T-cell (primary cell): ENCODE data around the gene USP48. TPM values are rescaled to one million over a fixed set of nuclear protein-coding genes. Genes with fewer than 3 reads are reported as not detected.
"Not testable (repeated sequence)": the region's sequence is repeated elsewhere in the genome, so short reads cannot be mapped to it uniquely, and the experiment has no call there.

Experiments used
- ATAC-seq, 4 experiments: fragments of 200-7000 bp in 3 of 4; fragments of 150-1000 bp in 1 of 4; cut with Tn5 transposase; replicated peaks in 1 of 4; 1 replicate in 3 of 4; 2 replicates in 1 of 4; pipeline ENCODE4 v1.10.0; 2021; ENCODE audit warnings: moderate library complexity in 3 of 4, mild to moderate bottlenecking in 2 of 4, moderate number of reproducible peaks in 1 of 4
- CTCF ChIA-PET, 2 donors: fragments of 300-600 bp; sonication (Branson Sonifier 250); formaldehyde crosslinking; loops; one replicate each; lab custom pipeline; 2022; ENCODE audit warnings: antibody characterized with exemption in 2 of 2; lab: Charles Lee
- POLR2A ChIA-PET, 2 donors: fragments of 300-600 bp; sonication (Branson Sonifier 250); formaldehyde crosslinking; loops; one replicate each; lab custom pipeline; 2022; ENCODE audit warnings: antibody characterized with exemption in 2 of 2; lab: Charles Lee
- DNase-seq, 35 experiments: peaks; one replicate each; pipeline versions ENCODE4 v3.0.0 to v3.0.0-alpha.2; 2013 to 2023
- H3K27ac ChIP-seq: one replicate; pipeline ENCODE4 v1.5.1; 2013; ENCODE audit warnings: low read length
- H3K27me3 ChIP-seq, 2 experiments: replicated peaks in 1 of 2; 1 replicate in 1 of 2; 2 replicates in 1 of 2; pipeline versions ENCODE4 v1.6.1 to v1.7.0; 2013; ENCODE audit warnings: low read length in 1 of 2, mixed read lengths in 1 of 2; ENCODE audit not compliant: control insufficient read depth in 2 of 2, insufficient read depth in 2 of 2; ENCODE audit errors: extremely low read depth in 1 of 2
- H3K36me3 ChIP-seq, 2 donors: 1 replicate in 1 of 2; 2 replicates in 1 of 2; pipeline versions ENCODE4 v1.6.1 to v1.7.0; 2013; ENCODE audit warnings: low read length in 1 of 2; ENCODE audit not compliant: control insufficient read depth in 2 of 2, insufficient read depth in 1 of 2; ENCODE audit errors: extremely low read depth in 1 of 2
- H3K4me1 ChIP-seq, 2 experiments: 1 replicate in 1 of 2; 2 replicates in 1 of 2; pipeline versions ENCODE4 v1.6.1 to v1.7.0; 2013; ENCODE audit warnings: low read length in 2 of 2, mixed read lengths in 1 of 2; ENCODE audit not compliant: insufficient read depth in 2 of 2, control insufficient read depth in 1 of 2; ENCODE audit errors: extremely low read depth in 1 of 2
- H3K4me3 ChIP-seq, 2 donors: 1 replicate in 1 of 2; 2 replicates in 1 of 2; pipeline versions ENCODE4 v1.5.1 to v1.7.0; 2013; ENCODE audit warnings: mild to moderate bottlenecking in 2 of 2, low read length in 1 of 2, moderate library complexity in 1 of 2; ENCODE audit not compliant: control insufficient read depth in 1 of 2; ENCODE audit errors: extremely low read depth in 1 of 2
- H3K9me3 ChIP-seq: 2 replicates; pipeline ENCODE4 v1.7.0; 2013
- H3K27ac Mint-ChIP-seq, 2 donors: one replicate each; pipeline ENCODE4 v1.8.0; 2020 to 2021; ENCODE audit warnings: mild to moderate bottlenecking in 2 of 2, mixed read lengths in 2 of 2
- H3K27me3 Mint-ChIP-seq, 2 donors: one replicate each; pipeline ENCODE4 v1.8.0; 2021 to 2022; ENCODE audit warnings: mixed read lengths in 2 of 2
- H3K36me3 Mint-ChIP-seq: one replicate; pipeline ENCODE4 v1.8.0; 2021; ENCODE audit warnings: mixed read lengths
- H3K4me1 Mint-ChIP-seq, 3 donors: one replicate each; pipeline ENCODE4 v1.8.0; 2020 to 2022; ENCODE audit warnings: mixed read lengths in 3 of 3, mild to moderate bottlenecking in 1 of 3
- H3K4me3 Mint-ChIP-seq, 3 donors: one replicate each; pipeline ENCODE4 v1.8.0; 2020 to 2022; ENCODE audit warnings: mild to moderate bottlenecking in 3 of 3, mixed read lengths in 3 of 3, moderate library complexity in 3 of 3
- H3K9me3 Mint-ChIP-seq, 3 donors: one replicate each; pipeline ENCODE4 v1.8.0; 2020 to 2022; ENCODE audit warnings: mixed read lengths in 3 of 3
- WGBS: methylation state at CpG from one replicate; pipeline ENCODE4 v1.1.5; 2013; ENCODE audit warnings: missing lambda C conversion rate; ENCODE audit not compliant: insufficient coverage; 5-methylcytosine and 5-hydroxymethylcytosine counted together
- total RNA-seq, 35 experiments: library from RNA in 6 of 35; stranded (reverse) in 6 of 35; fragments of 120-200 nt in 1 of 35; gene quantifications; one replicate each; pipeline versions ENCODE4 v1.2.1 to v1.2.4 and lab custom pipeline; 2013 to 2026

Gene USP48
- total RNA-seq, 5 donors from 2014 or later (not counting 1 experiment from before 2014, with no cell fraction given), result 65.8 to 95.6 (median 77.5) TPM

- H3K27me3 ChIP-seq, result no peaks in the 10 kb centered on the region
Measured at GRCh38 chr1:21681426-21681825, 101.5 kb downstream of the USP48 start.

GRCh38 chr1:21680918-21681317 is 102.0 kb downstream of the USP48 start:
- no peaks in the 10 kb centered on the region for H3K27me3 ChIP-seq
- H3K36me3 Mint-ChIP-seq, result peaks cover 45% of the 10 kb centered on the region
- H3K4me1 ChIP-seq, result no peaks in the 10 kb centered on the region
- CTCF ChIA-PET, result no interaction called here
- H3K27ac Mint-ChIP-seq, result peak overlapping the region in 1 of 2 donors; percentile 34
- 67% methylated on average over 3 of the region's 3 CpGs for WGBS
- peaks cover 7 to 38% of the 10 kb centered on the region in 2 donors for H3K36me3 ChIP-seq
- POLR2A ChIA-PET, result no interaction called here
- ATAC-seq, result no peak
- H3K4me3 Mint-ChIP-seq, result no peak overlapping the region
- H3K9me3 ChIP-seq, result no peaks in the 10 kb centered on the region
- DNase-seq, result no peak
- H3K4me1 Mint-ChIP-seq, result no peaks in the 10 kb centered on the region
- no peaks in the 10 kb centered on the region for H3K27me3 Mint-ChIP-seq
- H3K4me3 ChIP-seq, result no peak overlapping the region
- H3K27ac ChIP-seq, result no peak overlapping the region
- H3K9me3 Mint-ChIP-seq, result no peaks in the 10 kb centered on the region

More at GRCh38 chr1:21681426-21681825, 101.5 kb downstream of the USP48 start:
- Mint-ChIP-seq H3K36me3 (peaks cover 49% of the 10 kb centered on the region), H3K4me1 (no peaks in the 10 kb centered on the region), H3K4me3 (no peak overlapping the region), H3K27me3 (no peaks in the 10 kb centered on the region), H3K9me3 (no peaks in the 10 kb centered on the region), H3K27ac (no peak overlapping the region)
- ATAC-seq (no peak), DNase-seq (no peak)
- H3K36me3 ChIP-seq, result peaks cover 7 to 43% of the 10 kb centered on the region in 2 donors
- H3K27ac ChIP-seq, result no peak overlapping the region
- no peaks in the 10 kb centered on the region for H3K9me3 ChIP-seq
- H3K4me1 ChIP-seq, result no peaks in the 10 kb centered on the region
- POLR2A ChIA-PET, result no interaction called here
- WGBS, result no CpG with 5 or more reads among the region's 9 CpGs
- CTCF ChIA-PET, result no interaction called here
- no peak overlapping the region for H3K4me3 ChIP-seq

GRCh38 chr1:21680381-21680780 is 102.6 kb downstream of the USP48 start:
- DNase-seq (no peak), ATAC-seq (no peak)
- Histone ChIP-seq H3K36me3 (peaks cover 7 to 33% of the 10 kb centered on the region in 2 donors), H3K27me3 (no peaks in the 10 kb centered on the region), H3K9me3 (no peaks in the 10 kb centered on the region), H3K4me3 (no peak overlapping the region), H3K27ac (no peak overlapping the region), H3K4me1 (no peaks in the 10 kb centered on the region)
- WGBS, result no CpG with 5 or more reads among the region's 1 CpG
- H3K4me3 Mint-ChIP-seq, result no peak overlapping the region
- H3K9me3 Mint-ChIP-seq, result no peaks in the 10 kb centered on the region
- CTCF ChIA-PET, result no interaction called here
- POLR2A ChIA-PET, result no interaction called here
- H3K27me3 Mint-ChIP-seq, result no peaks in the 10 kb centered on the region
- H3K27ac Mint-ChIP-seq, result no peak overlapping the region
- peaks cover 41% of the 10 kb centered on the region for H3K36me3 Mint-ChIP-seq
- H3K4me1 Mint-ChIP-seq, result no peaks in the 10 kb centered on the region

GRCh38 chr1:21677168-21677567 is 105.8 kb downstream of the USP48 start:
- H3K36me3 ChIP-seq, result peaks cover 7 to 20% of the 10 kb centered on the region in 2 donors
- CTCF ChIA-PET, result no interaction called here
- Mint-ChIP-seq H3K9me3 (no peaks in the 10 kb centered on the region), H3K4me3 (no peak overlapping the region), H3K27ac (no peak overlapping the region), H3K4me1 (peaks cover 0 to 2% (median 0%) of the 10 kb centered on the region in 3 donors), H3K36me3 (peaks cover 21% of the 10 kb centered on the region), H3K27me3 (no peaks in the 10 kb centered on the region)
- POLR2A ChIA-PET, result no interaction called here
- H3K27ac ChIP-seq, result no peak overlapping the region
- ATAC-seq, result no peak
- DNase-seq, result no peak
- no peak overlapping the region for H3K4me3 ChIP-seq
- no peaks in the 10 kb centered on the region for H3K4me1 ChIP-seq
- H3K9me3 ChIP-seq, result no peaks in the 10 kb centered on the region
- H3K27me3 ChIP-seq, result no peaks in the 10 kb centered on the region
- 100% methylated on average over 3 of the region's 6 CpGs for WGBS

GRCh38 chr1:21674957-21675356 is 108.0 kb downstream of the USP48 start:
- peaks cover 7 to 12% of the 10 kb centered on the region in 2 donors for H3K36me3 ChIP-seq
- Mint-ChIP-seq H3K36me3 (peaks cover 11% of the 10 kb centered on the region), H3K4me3 (no peak overlapping the region), H3K9me3 (no peaks in the 10 kb centered on the region), H3K4me1 (peaks cover 0 to 6% (median 5%) of the 10 kb centered on the region in 3 donors), H3K27ac (peak overlapping the region in 1 of 2 donors; percentile 11), H3K27me3 (no peaks in the 10 kb centered on the region)
- peaks cover 0 to 4% of the 10 kb centered on the region in 2 experiments for H3K27me3 ChIP-seq
- no peaks in the 10 kb centered on the region for H3K9me3 ChIP-seq
- ChIA-PET CTCF (interaction anchor here in 1 of 2 donors (0.6 kb wide), 1 partner anchor 405 kb away, joined by 4 read pairs; no protein-coding TSS in a partner anchor), POLR2A (no interaction called here)
- H3K4me3 ChIP-seq, result no peak overlapping the region
- H3K4me1 ChIP-seq, result peaks cover 0 to 2% of the 10 kb centered on the region in 2 experiments
- ATAC-seq (no peak), DNase-seq (no peak)
- no peak overlapping the region for H3K27ac ChIP-seq
- 96% methylated on average over 8 of the region's 10 CpGs for WGBS

- CTCF ChIA-PET, result interaction anchor here in 1 of 2 donors (1.0 kb wide), 1 partner anchor 1027 kb away, joined by 3 read pairs; no protein-coding TSS in a partner anchor
- H3K27ac Mint-ChIP-seq, H3K9me3 ChIP-seq, H3K27ac ChIP-seq, H3K36me3 ChIP-seq, DNase-seq, H3K9me3 Mint-ChIP-seq, H3K4me3 ChIP-seq, H3K4me3 Mint-ChIP-seq, H3K4me1 Mint-ChIP-seq, H3K36me3 Mint-ChIP-seq, H3K27me3 Mint-ChIP-seq, POLR2A ChIA-PET, ATAC-seq: not testable (repeated sequence)
- 97% methylated on average over 6 of the region's 7 CpGs for WGBS
- Histone ChIP-seq H3K27me3 (peaks cover 0 to 12% of the 10 kb centered on the region in 2 experiments), H3K4me1 (peaks cover 0 to 11% of the 10 kb centered on the region in 2 experiments)
Measured at GRCh38 chr1:21673853-21674252, 109.1 kb downstream of the USP48 start.
